Mucosa of descending colon (tissue), 3 donors: ENCODE data around the gene AKAP6. TPM values are rescaled to one million over a fixed set of nuclear protein-coding genes. Genes with fewer than 3 reads are reported as not detected.

Source experiments
- ATAC-seq: fragments of 200-7000 bp; cut with Tn5 transposase; one replicate; pipeline ENCODE4 v1.9.1; 2020; ENCODE audit warnings: mild to moderate bottlenecking, moderate library complexity
- DNase-seq, 3 donors: peaks; one replicate each; pipeline ENCODE4 v3.0.0-alpha.2; 2020
- H3K36me3 ChIP-seq: fragments of 200-600 bp; one replicate; pipeline ENCODE4 v1.8.0; 2021; ENCODE audit warnings: low read depth, mild to moderate bottlenecking
- H3K4me1 ChIP-seq: fragments of 200-600 bp; one replicate; pipeline ENCODE4 v1.8.0; 2021; ENCODE audit warnings: low read depth, mild to moderate bottlenecking
- H3K4me3 ChIP-seq: fragments of 200-600 bp; one replicate; pipeline ENCODE4 v1.8.0; 2021; ENCODE audit warnings: mild to moderate bottlenecking
- H3K9me3 ChIP-seq: fragments of 200-600 bp; one replicate; pipeline ENCODE4 v1.8.0; 2021; ENCODE audit warnings: mild to moderate bottlenecking
- intact Hi-C, 2 donors: fragments of 100-400 bp; cut with DNase I in 1 of 2; cut with micrococcal nuclease in 1 of 2; formaldehyde crosslinking; loops; one replicate each; pipeline versions ENCODE4 v1.11.0 to v1.11.1; 2022; cut with DNase I, micrococcal nuclease
- total RNA-seq, 3 donors: library from RNA; stranded (reverse); fragmentation: NEBNext Ultra II Directional in 2 of 3; extraction: Animal tissue kit (Norgen Biotek cat#: 25700) in 2 of 3; gene quantifications; one replicate each; pipeline versions ENCODE4 v1.2.1 to v1.2.4, GENCODE V29; 2021 to 2023
- TF ChIP-seq, protein P1 (sequence below): fragments of 200-600 bp; IDR thresholded peaks from one replicate; pipeline ENCODE4 v1.8.0; 2022; ENCODE audit warnings: antibody characterized with exemption, mild to moderate bottlenecking
- donor health status: DM: no; HTN: no; CAD: no; lungs with moderate emphysema.
- donor health status: DM: no; HTN: no; CAD: no.
- donor health status: DM: no; HTN: yes; CAD: no.

The AKAP6 gene
- total RNA-seq, 3 donors from 2014 or later = 4.2 to 30.8 (median 5.4) TPM

- intact Hi-C loops = no loop called here
- no peak for DNase-seq
Measured at GRCh38 chr14:32476532-32476931, 147.4 kb downstream of the AKAP6 start.

DNA sequence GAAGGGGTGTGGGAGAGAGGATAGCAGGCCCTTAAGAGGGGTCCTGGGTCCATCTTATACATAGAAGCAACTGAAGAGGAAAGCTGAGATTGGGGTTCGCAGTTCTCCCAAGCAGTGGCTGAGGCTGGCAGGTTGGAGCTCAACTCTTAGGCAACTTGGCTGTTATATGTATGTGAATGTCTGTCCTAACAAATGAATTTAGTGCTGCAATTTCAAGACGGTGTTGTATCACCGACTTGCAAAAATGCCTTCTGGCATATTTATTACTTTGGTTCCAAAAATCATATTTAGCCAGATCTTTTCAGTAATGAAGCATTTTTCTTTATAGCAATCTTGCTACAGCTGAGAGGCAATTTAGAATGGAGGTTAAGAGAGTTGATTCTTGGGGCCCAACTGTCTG, 148.3 kb downstream of the AKAP6 start:
- ATAC-seq = no peak
- no peak for DNase-seq
- H3K9me3 ChIP-seq = no peaks in the 10 kb centered on the region
- H3K4me3 ChIP-seq = no peak overlapping the region
- no peaks in the 10 kb centered on the region for H3K36me3 ChIP-seq
- TF ChIP-seq, protein P1, sequence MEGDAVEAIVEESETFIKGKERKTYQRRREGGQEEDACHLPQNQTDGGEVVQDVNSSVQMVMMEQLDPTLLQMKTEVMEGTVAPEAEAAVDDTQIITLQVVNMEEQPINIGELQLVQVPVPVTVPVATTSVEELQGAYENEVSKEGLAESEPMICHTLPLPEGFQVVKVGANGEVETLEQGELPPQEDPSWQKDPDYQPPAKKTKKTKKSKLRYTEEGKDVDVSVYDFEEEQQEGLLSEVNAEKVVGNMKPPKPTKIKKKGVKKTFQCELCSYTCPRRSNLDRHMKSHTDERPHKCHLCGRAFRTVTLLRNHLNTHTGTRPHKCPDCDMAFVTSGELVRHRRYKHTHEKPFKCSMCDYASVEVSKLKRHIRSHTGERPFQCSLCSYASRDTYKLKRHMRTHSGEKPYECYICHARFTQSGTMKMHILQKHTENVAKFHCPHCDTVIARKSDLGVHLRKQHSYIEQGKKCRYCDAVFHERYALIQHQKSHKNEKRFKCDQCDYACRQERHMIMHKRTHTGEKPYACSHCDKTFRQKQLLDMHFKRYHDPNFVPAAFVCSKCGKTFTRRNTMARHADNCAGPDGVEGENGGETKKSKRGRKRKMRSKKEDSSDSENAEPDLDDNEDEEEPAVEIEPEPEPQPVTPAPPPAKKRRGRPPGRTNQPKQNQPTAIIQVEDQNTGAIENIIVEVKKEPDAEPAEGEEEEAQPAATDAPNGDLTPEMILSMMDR = no peak
- intact Hi-C loops = no loop called here
- peaks cover 5% of the 10 kb centered on the region for H3K4me1 ChIP-seq

More at GRCh38 chr14:32476532-32476931, 147.4 kb downstream of the AKAP6 start:
- TF ChIP-seq, protein P1 = no peak
- Histone ChIP-seq H3K4me1 (peaks cover 5% of the 10 kb centered on the region), H3K4me3 (no peak overlapping the region), H3K36me3 (no peaks in the 10 kb centered on the region), H3K9me3 (no peaks in the 10 kb centered on the region)
- ATAC-seq = no peak

- no peak for ATAC-seq
- H3K4me3 ChIP-seq = no peak overlapping the region
- TF ChIP-seq, protein P1 = no peak
- H3K9me3 ChIP-seq = no peaks in the 10 kb centered on the region
- H3K36me3 ChIP-seq = no peaks in the 10 kb centered on the region
- intact Hi-C loops = no loop called here
- H3K4me1 ChIP-seq = peaks cover 5% of the 10 kb centered on the region
- no peak for DNase-seq
Measured at GRCh38 chr14:32478050-32478449, 149.0 kb downstream of the AKAP6 start.

DNA sequence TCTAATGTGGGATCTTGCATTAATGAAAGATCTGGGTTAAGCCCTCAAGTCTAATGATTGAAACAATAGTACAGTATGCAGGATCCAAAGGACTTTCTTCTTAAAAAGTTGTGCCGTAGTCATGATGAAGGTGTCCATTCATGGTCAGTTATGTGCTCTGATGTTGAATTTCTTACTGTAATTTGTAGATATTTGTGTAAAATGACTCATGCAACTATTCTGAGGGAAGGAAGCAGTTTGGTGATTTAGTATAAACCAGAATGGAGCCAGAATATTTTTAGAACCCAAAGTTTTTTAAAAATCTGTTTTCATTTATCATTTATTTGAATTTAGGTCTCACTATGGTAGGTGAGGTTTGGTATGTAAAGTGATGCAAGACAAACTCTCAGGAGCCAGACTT, 151.2 kb downstream of the AKAP6 start:
- no peaks in the 10 kb centered on the region for H3K36me3 ChIP-seq
- TF ChIP-seq, protein P1 = no peak
- H3K9me3 ChIP-seq = no peaks in the 10 kb centered on the region
- DNase-seq = no peak
- ATAC-seq = no peak
- no peak overlapping the region for H3K4me3 ChIP-seq
- H3K4me1 ChIP-seq = no peaks in the 10 kb centered on the region
- intact Hi-C loops = no loop called here

DNA sequence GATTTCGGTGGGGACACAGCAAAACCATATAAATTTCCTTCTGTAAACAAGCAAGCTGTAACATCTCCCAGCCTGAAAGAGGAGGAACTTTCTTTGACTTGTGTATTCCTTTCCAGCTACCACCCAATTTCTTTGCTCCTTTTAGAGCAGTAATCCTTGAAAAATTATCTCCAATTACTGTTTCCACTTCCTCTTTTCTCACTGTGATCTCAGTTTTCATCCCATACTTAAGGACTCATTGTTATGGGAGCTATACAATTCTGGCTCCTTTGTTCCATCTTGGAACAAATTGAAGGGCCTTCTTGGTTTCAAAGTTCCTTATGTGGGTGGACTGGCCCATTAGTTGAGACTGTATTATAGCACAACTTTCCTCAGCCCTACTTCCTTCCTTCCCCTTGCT, 152.6 kb downstream of the AKAP6 start:
- intact Hi-C loops = no loop called here
- no peaks in the 10 kb centered on the region for H3K4me1 ChIP-seq
- TF ChIP-seq, protein P1 = no peak

GRCh38 chr14:32491416-32492016, 162.4 kb downstream of the AKAP6 start:
- TF ChIP-seq, protein P1 = no peak
- intact Hi-C loops = no loop called here
- no peak for ATAC-seq
- Histone ChIP-seq H3K4me3 (no peak overlapping the region), H3K9me3 (no peaks in the 10 kb centered on the region), H3K4me1 (no peaks in the 10 kb centered on the region), H3K36me3 (no peaks in the 10 kb centered on the region)
- DNase-seq = peak in 1 of 3 donors; percentile 9

More for the DNA sequence above, 152.6 kb downstream of the AKAP6 start:
- Histone ChIP-seq H3K4me3 (no peak overlapping the region), H3K36me3 (no peaks in the 10 kb centered on the region), H3K9me3 (no peaks in the 10 kb centered on the region)
- no peak for DNase-seq
- no peak for ATAC-seq
